K562 (cell line): ENCODE results near the gene HIVEP2. TPM values are rescaled to one million over a fixed set of nuclear protein-coding genes. Genes with fewer than 3 reads are reported as not detected.

Experiments used
- ATAC-seq: fragments of 200-7000 bp; cut with Tn5 transposase; 3 replicates; pipeline ENCODE4 v1.9.1; 2020; ENCODE audit warnings: moderate library complexity
- BruUV-seq: library from RNA; stranded (reverse); fragments of 400-500 nt; replicated peaks from 2 replicates; lab custom pipeline; 2021; lab: Mats Ljungman, UMichigan
- CTCF ChIA-PET: fragments of 300-600 bp; formaldehyde crosslinking; extraction: SDS; loops from one replicate; lab custom pipeline; 2021; ENCODE audit warnings: low intra/inter-chr PET ratio; lab: Yijun Ruan, JAX
- POLR2A ChIA-PET: fragments of 300-600, 350-650 bp; sonication (Branson Sonifier 250); formaldehyde crosslinking; extraction: SDS; loops from one replicate; lab custom pipeline; 2021; ENCODE audit warnings: antibody characterized with exemption, inconsistent platforms; lab: Yijun Ruan, JAX
- DNase-seq, 4 experiments: peaks; one replicate each; pipeline versions ENCODE4 v3.0.0 to v3.0.0-alpha.2; 2011 to 2018; ENCODE audit warnings: low spot score in 3 of 4, mixed read lengths in 3 of 4; ENCODE audit errors: extremely low read depth in 1 of 4
- FAIRE-seq: peaks from 2 replicates; lab custom pipeline; 2011; peaks lifted over from hg19 to GRCh38; lab: Jason Lieb, UNC
- H2AFZ ChIP-seq: 2 replicates; pipeline ENCODE4 v1.6.0; 2011; ENCODE audit warnings: low read depth, low read length, control low read depth, inconsistent platforms
- H3K27ac ChIP-seq: fragments of 200-600 bp; 3 replicates; pipeline ENCODE4 v1.8.0; 2011; ENCODE audit warnings: low read depth, mild to moderate bottlenecking, control low read depth, inconsistent platforms, low read length, moderate library complexity, mixed read lengths; ENCODE audit errors: extremely low read depth
- H3K27me3 ChIP-seq, 2 experiments: fragments of 300-600 bp in 1 of 2; 2 replicates in 1 of 2; 3 replicates in 1 of 2; pipeline versions ENCODE4 v1.6.0 to v1.8.0; 2011; ENCODE audit warnings: inconsistent platforms in 2 of 2, low read length in 2 of 2, mild to moderate bottlenecking in 1 of 2, mixed read lengths in 1 of 2, moderate library complexity in 1 of 2; ENCODE audit not compliant: control insufficient read depth in 2 of 2, insufficient read depth in 2 of 2
- H3K36me3 ChIP-seq: fragments of 300-600 bp; 3 replicates; pipeline ENCODE4 v1.8.0; 2011; ENCODE audit warnings: mild to moderate bottlenecking, low read length, inconsistent platforms; ENCODE audit not compliant: control insufficient read depth, insufficient read depth
- H3K4me1 ChIP-seq, 2 experiments: fragments of 200-600 bp in 1 of 2; replicated peaks in 1 of 2; 2 replicates in 1 of 2; 3 replicates in 1 of 2; pipeline versions ENCODE4 v1.5.1 to v1.8.0; 2011; ENCODE audit warnings: inconsistent platforms in 2 of 2, low read length in 2 of 2, mild to moderate bottlenecking in 1 of 2, mixed read lengths in 1 of 2, moderate library complexity in 1 of 2; ENCODE audit not compliant: control insufficient read depth in 2 of 2, insufficient read depth in 2 of 2
- H3K4me2 ChIP-seq: 2 replicates; pipeline ENCODE4 v1.6.1; 2011; ENCODE audit warnings: low read length, control low read depth, inconsistent platforms, mixed read lengths; ENCODE audit not compliant: insufficient read depth
- H3K4me3 ChIP-seq: fragments of 200-600 bp; sonication (generic), shearing (Covaris generic); 2 replicates; pipeline ENCODE4 v1.5.1; 2016; ENCODE audit warnings: control low read depth, inconsistent platforms
- H3K79me2 ChIP-seq: fragments of 200-600 bp; 3 replicates; pipeline ENCODE4 v1.8.0; 2011; ENCODE audit warnings: low read length, inconsistent platforms; ENCODE audit not compliant: control insufficient read depth, insufficient read depth
- H3K9ac ChIP-seq, 2 experiments: 2 replicates each; pipeline versions ENCODE4 v1.6.0 to v1.6.1; 2011; ENCODE audit warnings: low read depth in 2 of 2, low read length in 2 of 2, control low read depth in 1 of 2, inconsistent platforms in 1 of 2, mild to moderate bottlenecking in 1 of 2, mixed read lengths in 1 of 2; ENCODE audit not compliant: insufficient read depth in 1 of 2
- H3K9me1 ChIP-seq: one replicate; pipeline ENCODE4 v1.6.0; 2011; ENCODE audit warnings: inconsistent platforms, mild to moderate bottlenecking, low read length, moderate library complexity; ENCODE audit not compliant: control insufficient read depth, insufficient read depth
- H3K9me3 ChIP-seq: replicated peaks from 2 replicates; pipeline ENCODE4 v1.5.1; 2011; ENCODE audit warnings: low read depth, low read length, inconsistent platforms; ENCODE audit not compliant: control insufficient read depth, insufficient read depth
- H4K20me1 ChIP-seq: replicated peaks from 2 replicates; pipeline ENCODE4 v1.6.1; 2011; ENCODE audit warnings: low read length, inconsistent platforms, mixed read lengths; ENCODE audit not compliant: control insufficient read depth, insufficient read depth
- CHD1 ChIP-seq: fragments of 200-600 bp; sonication (generic); IDR thresholded peaks from one replicate; pipeline ENCODE4 v1.6.1; 2012; ENCODE audit warnings: mild to moderate bottlenecking, moderate library complexity, low read length, inconsistent platforms
- MXI1 ChIP-seq: IDR thresholded peaks from 2 replicates; pipeline ENCODE4 v1.6.1; 2011; ENCODE audit warnings: low read depth, mild to moderate bottlenecking, improper control_type of control experiment, low read length
- RAD21 ChIP-seq, 2 experiments: fragments of 250-450 bp in 1 of 2; fragments of 450-650 bp in 1 of 2; sonication (Bioruptor Pico) in 1 of 2; formaldehyde crosslinking in 1 of 2; IDR thresholded peaks in 1 of 2; conservative IDR thresholded peaks in 1 of 2; 2 replicates each; pipeline versions ENCODE4 v1.4.0 to v1.8.0; 2020 to 2022; ENCODE audit warnings: mild to moderate bottlenecking in 2 of 2, moderate library complexity in 1 of 2
- SMAD4 ChIP-seq: fragments of 250-450 bp; sonication (Bioruptor Pico); conservative IDR thresholded peaks from 2 replicates; pipeline ENCODE4 v1.8.0; 2021; ENCODE audit warnings: inconsistent platforms, mild to moderate bottlenecking, moderate library complexity
- TSC22D4 ChIP-seq: fragments of 450-650 bp; IDR thresholded peaks from 2 replicates; pipeline ENCODE4 v1.6.1; 2016; ENCODE audit warnings: missing genetic modification characterization, missing biosample characterization, control low read depth
- ZNF695 ChIP-seq: fragments of 450-650 bp; formaldehyde crosslinking; IDR thresholded peaks from 2 replicates; pipeline ENCODE4 v1.4.0; 2020; ENCODE audit warnings: mild to moderate bottlenecking, moderate library complexity
- WGBS: fragments of 100-300 bp; shearing (Covaris generic); methylation state at CpG from one replicate; pipeline ENCODE4 v1.1.6; 2016; ENCODE audit warnings: low coverage, mixed read lengths; ENCODE audit not compliant: insufficient coverage; ENCODE audit errors: missing lambda C conversion rate; 5-methylcytosine and 5-hydroxymethylcytosine counted together
- in situ Hi-C: fragments of 300-500 bp; cut with MboI; formaldehyde crosslinking; loops from 4 replicates; pipeline ENCODE4 v1.15.0; 2018; ENCODE audit warnings: inconsistent platforms, mixed read lengths
- intact Hi-C: fragments of 100-400 bp; cut with micrococcal nuclease; formaldehyde crosslinking; loops from 2 replicates; pipeline ENCODE4 v1.14.2; 2022
- polyA plus RNA-seq, 8 experiments: library from polyadenylated mRNA; depleted of rRNA in 4 of 8; stranded (reverse) in 5 of 8; unstranded in 3 of 8; fragments of >200 nt; fragmentation: Nextera tagmentation in 2 of 8; fragmentation: Illumina TruSeq in 1 of 8; extraction: Ambion mirVana in 2 of 8; extraction: Trizol in 1 of 8; gene quantifications; 2 replicates each; pipeline versions ENCODE4 v1.2.1 to v1.2.3, GENCODE V29; 2011 to 2014; ENCODE audit warnings: inconsistent platforms in 1 of 8, missing spikeins in 1 of 8
- total RNA-seq, 7 experiments: library from RNA; depleted of rRNA in 6 of 7; stranded (reverse); fragments of >200 nt in 6 of 7; fragmentation: Illumina TruSeq in 2 of 7; extraction: Trizol in 2 of 7; gene quantifications; 2 replicates each; pipeline versions ENCODE4 v1.2.1 to v1.2.3, GENCODE V29; 2011 to 2021; ENCODE audit warnings: low replicate concordance in 1 of 7
- TF ChIP-seq, protein P1 (sequence below): fragments of 150-350 bp; conservative IDR thresholded peaks from 2 replicates; pipeline ENCODE4 v1.6.1; 2014; ENCODE audit warnings: low read length
- TF ChIP-seq, protein P2 (sequence below): sonication (generic); formaldehyde crosslinking; IDR thresholded peaks from 2 replicates; pipeline ENCODE4 v1.8.0; 2022; ENCODE audit warnings: missing genetic modification reagents, mild to moderate bottlenecking, borderline replicate concordance

Gene HIVEP2
- total and polyA plus RNA-seq, 9 of the 15 experiments (the other 6 are each of a cell fraction or from before 2014, with no cell fraction given): under 0.01 to 1.2 (median 0.31) TPM

DNA sequence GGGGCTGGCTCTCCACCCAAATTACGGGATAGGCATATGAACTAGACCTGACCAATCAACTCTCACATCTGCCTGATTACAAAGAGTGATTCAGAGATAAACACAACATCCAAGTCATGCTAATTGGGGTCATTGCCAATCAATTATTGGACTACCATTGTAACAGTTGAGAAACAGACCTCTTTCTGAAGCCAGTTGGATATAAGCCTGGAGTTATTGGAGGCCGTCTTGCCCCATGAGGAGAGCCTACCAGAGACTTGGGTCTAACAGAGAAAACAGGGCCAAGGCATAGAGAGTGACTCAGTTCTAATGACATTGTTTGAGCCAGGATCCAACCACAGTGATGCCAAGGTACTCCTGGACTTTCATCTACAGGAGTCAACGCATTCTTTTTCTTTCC is 39.4 kb upstream of the HIVEP2 start (continued):
- TF ChIP-seq, protein P1, sequence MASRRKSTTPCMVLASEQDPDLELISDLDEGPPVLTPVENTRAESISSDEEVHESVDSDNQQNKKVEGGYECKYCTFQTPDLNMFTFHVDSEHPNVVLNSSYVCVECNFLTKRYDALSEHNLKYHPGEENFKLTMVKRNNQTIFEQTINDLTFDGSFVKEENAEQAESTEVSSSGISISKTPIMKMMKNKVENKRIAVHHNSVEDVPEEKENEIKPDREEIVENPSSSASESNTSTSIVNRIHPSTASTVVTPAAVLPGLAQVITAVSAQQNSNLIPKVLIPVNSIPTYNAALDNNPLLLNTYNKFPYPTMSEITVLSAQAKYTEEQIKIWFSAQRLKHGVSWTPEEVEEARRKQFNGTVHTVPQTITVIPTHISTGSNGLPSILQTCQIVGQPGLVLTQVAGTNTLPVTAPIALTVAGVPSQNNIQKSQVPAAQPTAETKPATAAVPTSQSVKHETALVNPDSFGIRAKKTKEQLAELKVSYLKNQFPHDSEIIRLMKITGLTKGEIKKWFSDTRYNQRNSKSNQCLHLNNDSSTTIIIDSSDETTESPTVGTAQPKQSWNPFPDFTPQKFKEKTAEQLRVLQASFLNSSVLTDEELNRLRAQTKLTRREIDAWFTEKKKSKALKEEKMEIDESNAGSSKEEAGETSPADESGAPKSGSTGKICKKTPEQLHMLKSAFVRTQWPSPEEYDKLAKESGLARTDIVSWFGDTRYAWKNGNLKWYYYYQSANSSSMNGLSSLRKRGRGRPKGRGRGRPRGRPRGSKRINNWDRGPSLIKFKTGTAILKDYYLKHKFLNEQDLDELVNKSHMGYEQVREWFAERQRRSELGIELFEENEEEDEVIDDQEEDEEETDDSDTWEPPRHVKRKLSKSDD: no peak
- no peak for TF ChIP-seq MXI1
- no peak for TF ChIP-seq SMAD4 (CRISPR knock-in tag)
- no peak for TF ChIP-seq CHD1
- TF ChIP-seq ZNF695 (CRISPR knock-in tag): no peak
- TF ChIP-seq, protein P2, sequence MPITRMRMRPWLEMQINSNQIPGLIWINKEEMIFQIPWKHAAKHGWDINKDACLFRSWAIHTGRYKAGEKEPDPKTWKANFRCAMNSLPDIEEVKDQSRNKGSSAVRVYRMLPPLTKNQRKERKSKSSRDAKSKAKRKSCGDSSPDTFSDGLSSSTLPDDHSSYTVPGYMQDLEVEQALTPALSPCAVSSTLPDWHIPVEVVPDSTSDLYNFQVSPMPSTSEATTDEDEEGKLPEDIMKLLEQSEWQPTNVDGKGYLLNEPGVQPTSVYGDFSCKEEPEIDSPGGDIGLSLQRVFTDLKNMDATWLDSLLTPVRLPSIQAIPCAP: no peak
- TF ChIP-seq TSC22D4 (tag): no peak

DNA sequence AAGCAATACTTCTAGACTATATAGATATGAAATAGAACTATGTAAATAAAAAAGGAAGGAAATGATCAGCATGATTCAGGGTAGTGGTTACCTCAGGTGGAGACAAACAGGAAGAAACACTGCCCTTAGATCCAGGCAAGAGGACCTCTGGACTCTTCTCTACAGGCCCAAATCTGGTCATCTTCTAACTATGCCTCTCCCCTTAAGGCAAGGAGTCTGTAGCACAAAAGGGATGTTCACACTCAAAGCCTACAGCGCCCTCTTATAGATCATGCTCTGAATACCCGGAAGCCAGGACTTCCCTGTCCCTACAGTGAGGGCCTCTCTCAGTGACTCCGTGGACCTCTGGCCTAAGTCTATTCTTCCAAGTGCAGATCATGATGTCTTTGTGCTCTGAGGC is 30.4 kb upstream of the HIVEP2 start:
- Histone ChIP-seq H3K36me3 (no peaks in the 10 kb centered on the region), H3K9me3 (no peaks in the 10 kb centered on the region), H3K27me3 (0 out of 5 replicates have a peak, but pooled peaks cover 0 to 3% of the 10 kb centered on the region in 2 experiments), H3K79me2 (no peaks in the 10 kb centered on the region), H3K9me1 (no peaks in the 10 kb centered on the region), H3K4me2 (no peak overlapping the region), H3K27ac (no peak overlapping the region), H2AFZ (no peak overlapping the region), H3K4me1 (no peaks in the 10 kb centered on the region), H3K4me3 (no peak overlapping the region), H3K9ac (no peak overlapping the region), H4K20me1 (no peaks in the 10 kb centered on the region)
- DNase-seq (peak in 1 of 4 experiments; percentile 9), ATAC-seq (peak; percentile 88), FAIRE-seq (no peak)
- 9% methylated on average over 3 of the region's 3 CpGs for WGBS
- intact Hi-C loops: loop anchor here (5.0 kb wide), 1 partner anchor 408 kb away; no protein-coding TSS in a partner anchor
- ChIA-PET CTCF (no interaction called here), POLR2A (no interaction called here)
- BruUV-seq: no TSS peak
- in situ Hi-C loops: no loop called here
- peak in 1 of 2 experiments; percentile 32; a peak in 2 of 4 replicates for TF ChIP-seq RAD21 (CRISPR knock-in tag; conservative IDR thresholded peaks at IDR 0.05 in 1 of 2, IDR thresholded peaks at IDR 0.05 in 1 of 2)
